Adrenal gland (tissue), 5 donors: ENCODE data around the gene APP.

ENCODE experiments used
- CTCF ChIP-seq, 6 experiments: fragments of 450-650 bp in 4 of 6; fragments of 200-600 bp in 2 of 6; sonication (generic) in 1 of 6; IDR thresholded peaks; 1 replicate in 5 of 6; 2 replicates in 1 of 6; pipeline versions ENCODE4 v1.5.1 to v1.8.0; 2016 to 2021; ENCODE audit warnings: antibody characterized with exemption in 6 of 6, mild to moderate bottlenecking in 2 of 6, moderate library complexity in 1 of 6
- POLR2A ChIP-seq, 2 donors: fragments of 450-650 bp; IDR thresholded peaks; one replicate each; pipeline ENCODE4 v1.6.1; 2017; ENCODE audit warnings: antibody characterized with exemption in 2 of 2, mild to moderate bottlenecking in 2 of 2, moderate library complexity in 1 of 2
- donor health status: DM: no; HTN: no; CAD: no.

- no peak for TF ChIP-seq CTCF (IDR thresholded peaks at IDR 0.05)
- TF ChIP-seq POLR2A (IDR thresholded peaks at IDR 0.05) = no peak
Observed at GRCh38 chr21:26194326-26194725, 23.8 kb upstream of the APP start.
